Astrocyte of the spinal cord (primary cell): ENCODE data around the gene PLCB4.

Source experiments
- DNase-seq: peaks from one replicate; pipeline ENCODE4 v3.0.0; 2011; ENCODE audit warnings: low read depth, low spot score
- H3K4me3 ChIP-seq: 2 replicates; pipeline ENCODE4 v1.5.1; 2011; ENCODE audit warnings: low read depth, mild to moderate bottlenecking, low read length, moderate library complexity
- CTCF ChIP-seq: IDR thresholded peaks from 2 replicates; pipeline ENCODE4 v1.5.1; 2012; ENCODE audit warnings: low read depth, mild to moderate bottlenecking, low read length, inconsistent platforms
- in situ Hi-C: cut with HindIII; loops from 2 replicates; pipeline ENCODE4 v1.10.0; 2017; ENCODE audit warnings: low sequenced_read_pairs

Gene PLCB4

DNA sequence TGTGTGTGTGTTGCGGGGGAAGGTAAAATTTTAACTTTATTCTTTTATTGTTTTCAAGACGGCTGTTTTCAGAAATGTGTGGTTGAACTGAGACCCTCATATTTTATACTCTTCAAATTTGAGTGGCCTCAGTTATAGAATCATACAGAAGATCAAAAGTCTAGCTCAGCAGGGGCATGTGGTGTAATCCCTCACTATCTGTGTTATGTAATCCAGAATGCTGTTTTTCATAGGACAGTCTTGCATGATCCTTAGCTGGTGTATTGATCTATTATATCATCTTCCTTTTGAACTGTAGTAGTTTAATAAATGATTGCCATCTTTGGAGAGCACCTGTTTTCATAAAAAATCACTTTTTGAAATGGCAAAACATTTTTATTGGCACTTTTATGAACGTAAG, 1.4 kb downstream of the PLCB4 start:
- no peak for TF ChIP-seq CTCF
- in situ Hi-C loops = no loop called here
- no peak overlapping the region for H3K4me3 ChIP-seq
- no peak for DNase-seq

GRCh38 chr20:9071976-9072726, 3.3 kb downstream of the PLCB4 start:
- in situ Hi-C loops = no loop called here
- DNase-seq = no peak
- no peak for TF ChIP-seq CTCF
- no peak overlapping the region for H3K4me3 ChIP-seq

DNA sequence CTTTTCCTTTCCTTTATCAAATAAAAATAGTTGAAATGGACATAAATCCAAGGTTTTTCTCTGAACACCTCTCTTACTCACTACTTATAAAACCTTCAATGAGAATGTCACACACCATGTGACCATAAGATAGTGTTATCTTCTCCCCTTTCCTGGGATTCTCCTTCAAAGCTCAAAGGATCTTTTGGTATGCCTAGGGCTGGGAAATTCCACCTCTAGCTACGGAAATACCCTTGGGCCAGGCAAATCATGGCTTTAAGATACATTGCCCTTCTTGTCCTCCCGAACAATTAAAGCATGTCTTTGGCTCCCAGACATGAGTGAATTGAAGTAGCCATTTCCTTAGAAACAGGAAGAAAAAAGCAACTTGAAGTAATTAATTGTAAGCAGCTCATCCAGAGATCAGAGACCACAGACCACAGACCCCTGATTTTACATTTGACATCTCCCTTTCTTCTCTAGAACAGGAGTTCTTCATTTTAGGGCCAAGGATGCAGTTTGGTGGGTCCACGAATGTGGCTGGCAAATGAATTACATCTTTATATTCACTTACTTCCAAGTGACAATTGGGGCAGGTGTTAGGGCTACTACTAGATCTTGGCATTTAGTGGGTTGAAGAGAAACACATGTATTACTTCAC, 4.1 kb downstream of the PLCB4 start:
- no peak overlapping the region for H3K4me3 ChIP-seq
- in situ Hi-C loops = no loop called here
- no peak for TF ChIP-seq CTCF
- no peak for DNase-seq

GRCh38 chr20:9075264-9076095, 6.6 kb downstream of the PLCB4 start:
- H3K4me3 ChIP-seq = no peak overlapping the region
- in situ Hi-C loops = no loop called here
- no peak for TF ChIP-seq CTCF
- DNase-seq = no peak

- TF ChIP-seq CTCF = no peak
- no peak overlapping the region for H3K4me3 ChIP-seq
- in situ Hi-C loops = no loop called here
- DNase-seq = no peak
These were observed 7.6 kb downstream of the PLCB4 start for GRCh38 chr20:9076440-9076839.

GRCh38 chr20:9078826-9079731, 10.2 kb downstream of the PLCB4 start:
- in situ Hi-C loops = no loop called here

More at GRCh38 chr20:9078826-9079731, 10.2 kb downstream of the PLCB4 start:
- no peak for TF ChIP-seq CTCF
- H3K4me3 ChIP-seq = no peak overlapping the region
- no peak for DNase-seq
